ENCODE data around the gene EXD3. TPM values are rescaled to one million over a fixed set of nuclear protein-coding genes. Genes with fewer than 3 reads are reported as not detected.

Gene EXD3
- total and polyA plus RNA-seq, 2 of the 13 experiments (the other 11 are each of a cell fraction or from before 2014, with no cell fraction given), result 2.7 to 4.8 TPM

DNA sequence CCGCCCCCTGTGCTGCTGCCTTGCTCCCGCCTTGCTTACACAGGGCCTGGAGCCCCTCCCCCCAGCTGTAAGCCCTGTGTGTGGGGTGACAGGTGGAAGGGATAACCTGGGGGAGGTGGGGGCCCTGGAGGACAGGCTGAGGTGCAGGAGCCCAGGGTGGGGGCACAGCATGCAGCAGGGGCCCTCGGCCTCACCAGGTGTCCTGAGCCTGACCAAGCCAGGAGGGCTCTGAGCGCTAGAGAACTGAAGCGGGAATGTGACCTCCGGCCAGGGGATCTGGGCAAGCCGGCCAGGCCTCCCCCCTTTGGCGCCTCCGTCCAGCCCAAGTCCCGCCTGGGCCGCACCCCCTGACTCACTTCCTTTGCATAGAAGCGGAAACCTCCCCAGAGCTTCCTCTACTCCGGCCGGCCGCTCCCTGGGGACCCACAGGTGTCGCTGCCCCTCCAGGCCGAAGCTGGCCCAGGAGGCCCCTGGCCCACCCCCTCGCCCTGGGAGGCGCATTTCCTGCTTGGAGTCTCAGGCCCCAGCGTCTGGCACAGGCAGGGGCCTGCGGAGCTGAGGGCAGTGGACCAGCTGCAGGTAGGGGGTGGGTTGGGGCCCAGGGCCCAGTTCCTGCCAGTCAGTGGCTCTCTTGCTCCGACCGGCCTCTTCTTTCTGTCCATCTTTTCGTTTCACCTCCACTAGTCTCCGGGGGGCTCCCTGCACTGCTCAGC is 145.5 kb downstream of the EXD3 start, which contains the start of gene TOR4A (continued):
- TF ChIP-seq, protein P1, sequence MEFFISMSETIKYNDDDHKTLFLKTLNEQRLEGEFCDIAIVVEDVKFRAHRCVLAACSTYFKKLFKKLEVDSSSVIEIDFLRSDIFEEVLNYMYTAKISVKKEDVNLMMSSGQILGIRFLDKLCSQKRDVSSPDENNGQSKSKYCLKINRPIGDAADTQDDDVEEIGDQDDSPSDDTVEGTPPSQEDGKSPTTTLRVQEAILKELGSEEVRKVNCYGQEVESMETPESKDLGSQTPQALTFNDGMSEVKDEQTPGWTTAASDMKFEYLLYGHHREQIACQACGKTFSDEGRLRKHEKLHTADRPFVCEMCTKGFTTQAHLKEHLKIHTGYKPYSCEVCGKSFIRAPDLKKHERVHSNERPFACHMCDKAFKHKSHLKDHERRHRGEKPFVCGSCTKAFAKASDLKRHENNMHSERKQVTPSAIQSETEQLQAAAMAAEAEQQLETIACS (CRISPR knock-in tag; IDR thresholded peaks at IDR 0.05), result no peak

DNA sequence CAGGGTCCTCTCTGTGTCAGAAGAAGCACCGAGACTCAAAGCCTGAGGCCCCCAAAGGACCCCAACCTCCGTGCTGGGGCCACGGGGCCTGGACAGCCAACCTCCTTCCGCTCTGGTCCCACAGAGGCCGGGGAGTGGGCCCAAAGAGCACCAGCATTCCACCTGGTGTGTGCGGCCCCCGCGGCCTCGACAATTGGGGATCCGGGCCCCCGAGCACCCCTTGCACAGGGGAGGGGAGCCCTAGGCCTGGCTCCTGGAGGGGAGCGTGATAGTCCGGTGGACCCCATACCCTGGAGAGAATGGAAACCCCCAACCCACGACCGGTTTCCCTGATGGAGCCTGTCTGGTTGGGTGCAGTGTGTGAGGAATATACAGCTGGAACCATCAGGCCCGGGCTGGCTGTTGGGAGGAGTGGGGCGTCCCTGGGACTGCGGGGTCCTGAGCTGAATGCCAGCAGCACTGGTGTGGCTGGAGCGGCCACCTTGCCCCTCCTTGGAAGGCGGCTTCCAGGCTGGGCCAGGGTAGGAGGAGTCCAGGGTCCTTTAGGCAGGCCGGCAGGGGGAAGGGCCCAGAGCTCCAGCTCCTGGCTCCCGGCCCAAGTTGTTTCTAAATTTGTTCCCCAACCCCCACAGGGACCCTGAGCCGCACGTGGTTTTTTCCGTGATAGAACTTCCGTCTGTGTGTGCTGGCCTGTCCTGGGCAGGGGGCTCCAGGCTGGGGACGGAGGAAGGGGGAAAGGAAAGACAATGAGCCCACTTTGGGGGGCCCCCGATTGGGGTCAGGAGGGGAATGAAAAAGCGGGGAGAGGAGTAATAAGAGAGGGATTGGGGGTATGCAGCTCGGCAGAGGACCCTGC is 146.3 kb downstream of the EXD3 start:
- peak overlapping the region; percentile 82 for H3K9ac ChIP-seq (ENCODE audit: insufficient read depth, low read depth, low read length)
- peaks cover 21% of the 10 kb centered on the region for H3K4me1 ChIP-seq (ENCODE audit: insufficient read depth, low read length)
- intact Hi-C loops (cut with micrococcal nuclease; ENCODE audit: unreplicated experiment), result no loop called here
- H3K79me2 ChIP-seq (ENCODE audit: insufficient read depth, low read length), result peaks cover 6% of the 10 kb centered on the region
- peak overlapping the region; percentile 58 to 88 (median 87) for H3K4me3 ChIP-seq (replicated peaks in 1 of 3; ENCODE audit: insufficient read depth in 1 of 3, low read depth in 2 of 3, low read length in 3 of 3)
- no peak overlapping the region for H2AFZ ChIP-seq (ENCODE audit: low read length)
- H4K20me1 ChIP-seq (ENCODE audit: insufficient read depth, low read length), result no peaks in the 10 kb centered on the region
- no peaks in the 10 kb centered on the region for H3K9me3 ChIP-seq (ENCODE audit: low read length)
- H3K4me2 ChIP-seq (ENCODE audit: low read depth, low read length), result peak overlapping the region; percentile 88
- ChIA-PET POLR2A (interaction anchor here (0.7 to 2.8 kb wide), 29 partner anchors 9 to 193 kb away, joined by 3 to 78 read pairs (median 7); partner anchors contain the start of genes ENTPD8, EXD3, MAN1B1 and NELFB), CTCF (ENCODE audit: low intra/inter-chr PET ratio, low total read pairs) (interaction anchor here (0.6 to 1.0 kb wide), 2 partner anchors 41 to 230 kb away, joined by 3 to 4 read pairs; no protein-coding TSS in a partner anchor)
- DNase-seq (ENCODE audit: low spot score) (peak; percentile 76), ATAC-seq (peak; percentile 45), FAIRE-seq (no peak)
- in situ Hi-C loops (cut with HindIII; ENCODE audit: extremely low pct_ligation_motif_present, low pct_unique_long_range_greater_than_20kb), result no loop called here
- 0% methylated on average over 7 of the region's 30 CpGs for WGBS (ENCODE audit: low lambda C conversion rate)
- TSS peak; percentile 84 for BruUV-seq (replicated peaks)
- peaks cover 7 to 14% of the 10 kb centered on the region in 2 experiments; a peak in 3 of 5 replicates for H3K36me3 ChIP-seq (replicated peaks in 1 of 2; ENCODE audit: control insufficient read depth in 1 of 2, insufficient read depth in 2 of 2, low read length in 2 of 2)
- peak overlapping the region; percentile 90 for H3K27ac ChIP-seq (ENCODE audit: extremely low read length, insufficient read depth, low read length)
- H3K27me3 ChIP-seq (ENCODE audit: control insufficient read depth in 1 of 2, insufficient read depth in 2 of 2, low read length in 2 of 2), result no peaks in the 10 kb centered on the region; a peak in 1 of 5 replicates
- TF ChIP-seq REL (CRISPR knock-in tag; conservative IDR thresholded peaks at IDR 0.05) (no peak), BORCS8-MEF2B (CRISPR knock-in tag; IDR thresholded peaks at IDR 0.05) (no peak), SMC3 (IDR thresholded peaks at IDR 0.05; ENCODE audit: low read length) (no peak), ZBTB3 (CRISPR knock-in tag; IDR thresholded peaks at IDR 0.05; ENCODE audit: borderline replicate concordance, low read depth) (no peak), SP5 (CRISPR knock-in tag; IDR thresholded peaks at IDR 0.05; ENCODE audit: borderline replicate concordance, low read depth) (peak; percentile 33), HDAC2 (CRISPR knock-in tag; IDR thresholded peaks at IDR 0.05) (0 out of 2 replicates have a peak, but pooled peaks have one; percentile 11), ZNF20 (CRISPR knock-in tag; IDR thresholded peaks at IDR 0.05) (peak; percentile 84; the same call in 1 of the 2 replicates), FOXK2 (IDR thresholded peaks at IDR 0.05) (no peak), ZNF652 (CRISPR knock-in tag; IDR thresholded peaks at IDR 0.05; ENCODE audit: borderline replicate concordance, low read depth) (no peak)
- TF ChIP-seq, protein P2, sequence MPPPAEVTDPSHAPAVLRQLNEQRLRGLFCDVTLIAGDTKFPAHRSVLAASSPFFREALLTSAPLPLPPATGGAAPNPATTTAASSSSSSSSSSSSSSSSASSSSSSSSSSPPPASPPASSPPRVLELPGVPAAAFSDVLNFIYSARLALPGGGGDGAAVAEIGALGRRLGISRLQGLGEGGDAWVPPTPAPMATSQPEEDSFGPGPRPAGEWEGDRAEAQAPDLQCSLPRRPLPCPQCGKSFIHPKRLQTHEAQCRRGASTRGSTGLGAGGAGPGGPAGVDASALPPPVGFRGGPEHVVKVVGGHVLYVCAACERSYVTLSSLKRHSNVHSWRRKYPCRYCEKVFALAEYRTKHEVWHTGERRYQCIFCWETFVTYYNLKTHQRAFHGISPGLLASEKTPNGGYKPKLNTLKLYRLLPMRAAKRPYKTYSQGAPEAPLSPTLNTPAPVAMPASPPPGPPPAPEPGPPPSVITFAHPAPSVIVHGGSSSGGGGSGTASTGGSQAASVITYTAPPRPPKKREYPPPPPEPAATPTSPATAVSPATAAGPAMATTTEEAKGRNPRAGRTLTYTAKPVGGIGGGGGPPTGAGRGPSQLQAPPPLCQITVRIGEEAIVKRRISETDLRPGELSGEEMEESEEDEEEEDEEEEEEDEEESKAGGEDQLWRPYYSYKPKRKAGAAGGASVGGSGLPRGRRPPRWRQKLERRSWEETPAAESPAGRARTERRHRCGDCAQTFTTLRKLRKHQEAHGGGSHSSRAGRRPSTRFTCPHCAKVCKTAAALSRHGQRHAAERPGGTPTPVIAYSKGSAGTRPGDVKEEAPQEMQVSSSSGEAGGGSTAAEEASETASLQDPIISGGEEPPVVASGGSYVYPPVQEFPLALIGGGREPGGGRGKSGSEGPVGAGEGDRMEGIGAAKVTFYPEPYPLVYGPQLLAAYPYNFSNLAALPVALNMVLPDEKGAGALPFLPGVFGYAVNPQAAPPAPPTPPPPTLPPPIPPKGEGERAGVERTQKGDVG (CRISPR knock-in tag; IDR thresholded peaks at IDR 0.05; ENCODE audit: borderline replicate concordance), result peak; percentile 61; the same call in 1 of the 2 replicates
- TF ChIP-seq, protein P3, sequence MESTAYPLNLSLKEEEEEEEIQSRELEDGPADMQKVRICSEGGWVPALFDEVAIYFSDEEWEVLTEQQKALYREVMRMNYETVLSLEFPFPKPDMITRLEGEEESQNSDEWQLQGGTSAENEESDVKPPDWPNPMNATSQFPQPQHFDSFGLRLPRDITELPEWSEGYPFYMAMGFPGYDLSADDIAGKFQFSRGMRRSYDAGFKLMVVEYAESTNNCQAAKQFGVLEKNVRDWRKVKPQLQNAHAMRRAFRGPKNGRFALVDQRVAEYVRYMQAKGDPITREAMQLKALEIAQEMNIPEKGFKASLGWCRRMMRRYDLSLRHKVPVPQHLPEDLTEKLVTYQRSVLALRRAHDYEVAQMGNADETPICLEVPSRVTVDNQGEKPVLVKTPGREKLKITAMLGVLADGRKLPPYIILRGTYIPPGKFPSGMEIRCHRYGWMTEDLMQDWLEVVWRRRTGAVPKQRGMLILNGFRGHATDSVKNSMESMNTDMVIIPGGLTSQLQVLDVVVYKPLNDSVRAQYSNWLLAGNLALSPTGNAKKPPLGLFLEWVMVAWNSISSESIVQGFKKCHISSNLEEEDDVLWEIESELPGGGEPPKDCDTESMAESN (CRISPR knock-in tag; conservative IDR thresholded peaks at IDR 0.05), result peak; percentile 70
